Measurements from ENCODE around the gene FTO.

GRCh38 chr16:53870831-53871230, 166.9 kb downstream of the FTO start:
- TF ChIP-seq CTCF (IDR thresholded peaks at IDR 0.05; ENCODE audit: insufficient read depth, low read length, poor library complexity, severe bottlenecking) (no peak), EZH2phosphoT487 (conservative IDR thresholded peaks at IDR 0.05; ENCODE audit: low read length) (no peak)
